Measurements from ENCODE around the gene AUNIP.

AUNIP gene

DNA sequence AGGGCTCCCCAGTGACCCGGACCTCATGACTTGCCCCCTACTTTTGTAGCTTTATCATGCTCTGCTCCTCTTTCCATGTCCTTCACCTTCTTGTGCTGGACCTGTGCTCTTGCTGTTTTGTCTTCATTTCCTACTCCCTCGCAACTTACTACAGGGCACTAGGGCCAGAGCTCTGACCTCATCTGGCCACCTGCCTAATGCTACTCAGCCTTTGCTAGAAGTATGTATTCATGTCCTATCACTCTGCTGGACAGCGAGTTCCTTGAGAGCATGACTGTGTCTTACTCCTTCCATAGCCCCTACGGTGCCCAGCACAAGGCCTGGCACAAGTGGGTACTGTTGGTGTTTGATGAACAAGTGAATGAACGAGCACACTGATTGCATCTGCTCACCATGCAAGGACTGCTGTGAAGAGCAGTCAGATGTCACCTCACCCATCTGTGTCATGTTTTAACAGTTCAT, 37.6 kb downstream of the AUNIP start:
- DNase-seq, result no peak

DNA sequence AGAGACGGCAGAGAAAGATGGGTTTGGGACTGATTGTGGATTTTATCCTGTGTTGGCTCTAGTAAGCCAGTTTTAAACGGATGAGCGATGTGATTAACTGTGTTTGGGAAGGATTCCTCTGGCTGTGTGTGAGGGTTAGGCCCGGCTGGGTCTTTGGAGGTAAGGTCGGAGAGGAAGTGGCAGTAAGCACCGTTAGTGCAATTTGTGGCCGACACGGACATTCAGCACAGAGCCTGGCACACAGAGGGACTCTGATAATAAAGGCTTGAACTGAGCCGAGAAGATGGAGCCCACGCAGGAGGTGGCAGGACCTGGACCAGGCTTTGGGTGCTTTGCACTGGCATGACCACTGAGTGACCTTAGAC, 38.2 kb downstream of the AUNIP start:
- no peak for DNase-seq

DNA sequence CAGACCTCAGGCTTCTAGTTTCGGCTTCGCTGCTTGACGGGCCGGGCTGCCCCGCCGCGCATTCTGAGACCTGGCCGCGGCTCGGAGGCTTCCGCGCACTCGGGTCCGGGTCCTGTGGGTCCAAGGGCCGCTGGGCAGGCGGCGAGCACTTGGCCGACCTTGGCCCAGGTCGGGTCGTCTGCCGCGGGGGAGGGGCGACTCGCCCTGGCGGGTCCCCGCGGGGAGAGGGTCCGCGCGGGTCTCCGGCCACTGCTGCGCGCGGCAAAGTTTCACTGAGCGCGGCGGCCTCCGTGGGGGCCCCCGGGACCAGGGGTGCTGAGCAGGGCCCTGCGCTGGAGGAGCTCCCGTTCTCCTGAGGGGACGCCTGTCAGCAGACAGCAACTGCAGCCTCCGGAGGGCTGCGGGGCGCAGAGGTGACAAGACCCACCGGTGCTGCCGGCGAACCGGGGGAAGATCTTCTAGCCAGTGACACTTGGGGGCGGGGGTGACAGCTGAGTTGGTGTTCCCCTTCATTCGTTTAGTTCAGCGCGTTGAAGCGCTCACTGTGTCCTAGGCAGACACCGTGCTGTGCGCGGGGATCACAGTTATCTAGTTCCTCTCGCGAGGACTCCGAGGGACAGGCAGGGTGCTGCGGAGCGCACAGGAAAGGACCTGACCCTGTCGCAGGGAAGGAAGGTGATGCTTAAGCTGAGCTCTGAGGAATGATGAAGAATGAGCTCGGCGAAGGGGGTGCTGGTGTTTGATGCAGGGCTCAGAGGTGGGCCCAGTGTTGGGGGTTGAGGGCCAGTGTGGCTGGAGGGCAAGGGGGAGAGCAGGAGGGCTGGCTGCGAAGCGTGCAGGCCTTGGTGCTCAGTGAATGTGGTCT, 38.8 kb downstream of the AUNIP start:
- peak; percentile 89 for DNase-seq

DNA sequence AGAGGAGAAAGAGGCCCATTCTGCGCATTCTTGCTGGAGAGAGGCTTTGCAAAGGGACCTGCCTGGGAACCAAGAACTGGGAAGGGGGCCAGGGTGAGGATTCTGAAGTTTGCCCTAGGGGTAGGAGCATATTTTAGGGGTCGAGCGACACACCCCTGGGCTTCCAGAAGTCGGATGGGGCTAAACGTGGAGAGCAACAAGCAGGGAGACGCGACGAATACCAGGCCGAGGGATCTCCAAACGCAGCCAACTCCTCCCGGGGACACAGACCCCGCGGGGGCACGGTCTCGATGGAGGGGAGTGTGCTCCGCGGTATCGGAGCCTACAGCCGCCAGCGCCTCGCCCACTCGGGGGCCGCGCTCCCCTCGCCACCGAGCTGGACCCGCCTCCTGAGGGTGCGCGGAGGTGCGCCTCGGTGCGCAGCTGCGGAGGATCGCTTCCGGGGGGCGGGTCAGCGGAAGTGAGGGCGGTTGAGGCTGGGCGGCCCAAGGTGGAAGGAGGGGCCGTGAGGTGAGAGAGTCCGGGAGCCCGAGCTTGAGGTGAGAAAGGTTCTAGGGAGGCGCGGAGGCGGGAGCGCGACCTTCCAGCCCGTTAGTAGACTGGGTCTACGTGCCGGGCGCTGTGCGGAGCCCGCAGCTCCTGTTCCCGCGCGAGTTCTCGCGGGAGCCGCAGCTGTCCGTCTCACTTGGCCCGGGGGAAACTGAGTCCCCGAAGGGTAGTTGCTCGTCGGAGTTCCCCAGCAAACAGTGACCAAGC, 39.6 kb downstream of the AUNIP start, which contains the start of gene MTFR1L:
Gene MTFR1L, plus strand, starts transcription at position 464 of the 756 bp plus-strand sequence. CDS start 3,151 bp downstream, outside the sequence.
- DNase-seq, result peak; percentile 95

DNA sequence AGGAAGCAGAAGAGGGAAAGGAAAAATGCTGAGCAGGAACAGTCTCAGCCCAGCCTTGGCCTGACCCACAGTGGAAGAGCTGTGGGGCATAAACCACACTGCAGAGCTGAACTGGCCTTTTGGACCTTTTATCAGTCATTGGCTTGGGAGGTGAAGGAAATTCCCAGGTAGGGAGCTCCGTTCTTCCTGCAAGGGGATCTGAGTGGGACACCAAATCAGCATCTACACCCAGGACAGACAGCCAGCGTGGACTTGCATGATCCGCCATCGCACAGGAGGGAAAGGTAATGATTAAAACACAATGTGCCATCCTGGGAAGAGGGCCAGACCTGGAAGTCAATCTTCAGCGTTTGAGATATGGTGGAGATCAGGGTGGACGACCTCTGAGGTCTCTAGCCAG, 40.7 kb downstream of the AUNIP start:
- peak; percentile 50 for DNase-seq

DNA sequence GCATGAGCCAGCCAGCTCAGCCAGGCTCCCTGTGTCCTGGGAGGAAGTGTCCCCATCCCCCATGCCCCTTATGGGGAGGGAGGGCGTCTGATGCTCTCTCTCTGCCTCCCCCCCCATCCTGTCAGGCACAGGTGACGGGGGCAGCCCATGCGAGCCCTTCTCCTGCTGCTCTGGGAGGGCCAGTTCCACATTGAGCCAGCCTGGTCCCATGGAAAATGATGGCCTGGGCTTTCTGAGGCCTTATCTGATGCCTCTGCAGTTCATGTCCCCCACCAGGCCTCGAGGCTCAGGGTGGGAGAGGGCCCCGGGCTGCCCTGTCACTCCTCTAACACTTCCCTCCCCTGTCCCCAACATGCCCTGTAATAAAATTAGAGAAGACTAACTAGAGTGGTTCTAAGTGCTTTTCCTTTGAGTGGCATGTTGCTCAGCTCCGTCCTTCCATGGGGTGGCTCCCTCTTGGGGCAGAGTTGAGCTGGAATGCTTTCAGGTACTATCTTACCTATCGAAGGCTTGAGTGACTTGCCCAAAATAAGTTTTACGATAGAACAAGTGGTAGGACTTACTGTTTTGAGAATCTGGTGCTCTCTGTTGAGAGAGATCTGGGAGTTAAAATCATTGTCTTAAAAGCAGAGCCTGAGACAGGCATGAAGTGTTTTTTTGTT, 41.3 kb downstream of the AUNIP start:
- peak; percentile 81 for DNase-seq

DNA sequence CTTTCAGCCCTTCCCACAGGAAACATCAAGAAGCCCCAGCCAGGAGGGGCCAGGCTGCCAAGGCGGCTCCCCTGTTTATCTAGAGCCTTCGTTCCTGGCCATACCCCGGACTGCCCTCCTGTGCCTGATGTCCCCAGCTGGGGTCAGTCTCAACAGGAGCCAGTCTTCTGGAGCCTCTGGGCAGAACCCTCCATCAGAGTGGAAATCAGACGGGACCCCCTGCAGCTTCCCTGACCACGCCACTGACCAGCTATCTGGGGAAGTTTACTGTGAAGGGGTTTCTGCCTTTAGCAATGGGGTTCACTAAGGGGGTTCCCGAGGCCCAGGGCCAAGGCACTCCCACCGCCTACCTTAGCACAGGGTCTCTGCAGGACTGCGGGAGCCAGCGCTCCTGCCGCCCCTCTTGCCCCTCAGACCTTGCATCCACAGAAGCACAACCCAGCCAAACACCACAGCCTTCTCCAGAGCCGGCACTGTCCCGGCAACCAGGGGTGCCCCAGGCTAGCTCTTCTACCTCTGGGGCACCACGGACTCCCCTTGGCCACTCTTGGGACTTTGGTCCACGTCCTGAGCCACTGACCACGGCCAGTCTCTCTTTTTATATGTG, 43.0 kb downstream of the AUNIP start:
- no peak for DNase-seq

DNA sequence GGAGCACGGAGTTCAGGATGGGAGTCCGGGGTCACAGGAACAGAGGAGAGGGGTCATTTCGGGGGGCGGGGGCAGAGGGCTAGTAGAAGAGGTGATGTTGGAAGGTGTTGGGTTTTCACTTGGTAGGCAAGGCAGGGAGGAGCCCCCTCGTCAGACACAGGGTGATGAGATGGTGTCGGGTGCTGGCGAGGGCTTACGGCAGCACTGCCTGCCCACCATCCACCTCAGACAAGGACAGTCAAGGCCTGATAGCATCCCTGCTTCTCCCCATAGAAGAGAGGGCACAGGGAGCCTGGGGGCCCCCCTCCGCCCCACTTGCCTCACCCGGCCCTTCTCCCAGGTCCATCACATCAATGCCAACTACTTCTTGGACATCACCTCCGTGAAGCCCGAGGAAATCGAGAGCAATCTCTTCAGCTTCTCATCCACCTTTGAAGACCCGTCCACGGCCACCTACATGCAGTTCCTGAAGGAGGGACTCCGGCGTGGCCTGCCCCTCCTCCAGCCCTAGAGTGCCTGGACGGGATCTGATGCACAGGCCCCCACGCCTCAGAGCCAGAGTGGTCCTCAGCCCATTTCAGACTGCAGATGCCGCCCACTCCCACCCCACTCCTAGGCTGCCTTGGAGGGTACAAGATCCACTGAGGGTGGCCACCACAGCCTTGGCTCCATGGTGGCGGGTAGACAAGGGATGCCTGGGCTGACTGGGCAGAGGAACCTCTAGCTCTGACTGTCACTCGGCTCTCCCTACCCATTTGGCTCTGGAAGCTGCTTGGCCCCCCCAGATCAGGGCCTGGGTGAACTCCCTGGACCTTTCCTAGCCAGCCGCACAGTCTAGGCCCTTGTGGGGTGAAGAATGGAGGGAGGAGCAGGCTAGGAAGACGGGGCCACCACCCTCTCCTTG, 43.8 kb downstream of the AUNIP start:
- DNase-seq, result peak; percentile 43

DNA sequence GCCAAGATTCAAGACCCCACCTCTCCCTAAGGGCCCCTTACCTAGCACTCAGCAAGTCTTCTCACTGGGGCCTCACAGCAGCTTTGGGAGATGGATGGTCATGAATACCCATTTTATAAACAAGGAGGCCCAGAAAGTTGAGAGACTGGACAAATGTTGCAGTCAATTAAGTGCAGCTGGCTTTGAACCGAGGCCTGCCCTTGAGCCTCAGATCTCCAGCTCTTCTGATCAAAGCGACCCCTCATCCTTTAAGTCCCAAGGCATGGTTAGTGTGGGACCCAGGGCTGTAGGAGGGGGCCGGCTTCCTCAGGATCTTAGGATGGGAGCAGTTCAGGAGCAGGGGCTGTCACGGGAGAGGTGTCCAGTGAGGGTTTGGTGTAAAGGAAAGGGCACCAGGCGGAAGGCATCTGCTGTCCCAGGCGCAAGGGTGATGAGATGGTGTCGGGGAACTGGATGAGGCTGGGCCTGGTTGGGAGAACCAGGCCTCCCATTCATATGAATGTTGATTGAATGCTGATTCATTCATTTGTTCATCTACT, 44.6 kb downstream of the AUNIP start:
- DNase-seq, result peak; percentile 37

DNA sequence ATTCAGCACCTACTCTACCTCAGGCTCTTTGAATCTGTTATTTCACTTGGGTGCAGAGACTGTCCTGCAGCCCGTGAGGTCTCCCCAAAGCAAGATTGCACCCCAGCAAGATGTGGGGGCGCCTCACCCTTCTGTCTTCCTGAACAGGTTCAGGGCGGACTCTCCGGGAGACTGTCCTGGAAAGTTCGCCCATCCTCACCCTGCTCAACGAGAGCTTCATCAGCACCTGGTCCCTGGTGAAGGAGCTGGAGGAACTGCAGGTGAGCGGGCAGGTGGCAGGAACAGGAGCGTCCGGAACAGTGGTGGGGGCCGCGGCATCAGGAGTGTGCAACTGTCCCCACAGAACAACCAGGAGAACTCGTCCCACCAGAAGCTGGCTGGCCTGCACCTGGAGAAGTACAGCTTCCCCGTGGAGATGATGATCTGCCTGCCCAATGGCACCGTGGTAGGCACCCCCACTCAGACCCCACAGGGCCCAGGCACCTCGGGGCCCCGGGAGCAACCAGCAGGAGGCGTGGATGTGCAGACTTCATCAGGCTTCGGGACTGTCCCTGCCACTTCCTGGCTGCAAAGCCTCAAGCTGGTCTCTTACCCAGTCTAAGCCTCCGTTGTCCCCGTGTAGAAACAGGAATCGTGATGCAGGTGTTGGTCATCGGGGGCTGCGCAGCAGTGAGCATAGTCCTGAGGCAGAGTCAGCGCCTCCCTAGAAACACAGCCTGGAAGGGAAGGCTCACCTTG, 45.4 kb downstream of the AUNIP start:
- peak; percentile 45 for DNase-seq

DNA sequence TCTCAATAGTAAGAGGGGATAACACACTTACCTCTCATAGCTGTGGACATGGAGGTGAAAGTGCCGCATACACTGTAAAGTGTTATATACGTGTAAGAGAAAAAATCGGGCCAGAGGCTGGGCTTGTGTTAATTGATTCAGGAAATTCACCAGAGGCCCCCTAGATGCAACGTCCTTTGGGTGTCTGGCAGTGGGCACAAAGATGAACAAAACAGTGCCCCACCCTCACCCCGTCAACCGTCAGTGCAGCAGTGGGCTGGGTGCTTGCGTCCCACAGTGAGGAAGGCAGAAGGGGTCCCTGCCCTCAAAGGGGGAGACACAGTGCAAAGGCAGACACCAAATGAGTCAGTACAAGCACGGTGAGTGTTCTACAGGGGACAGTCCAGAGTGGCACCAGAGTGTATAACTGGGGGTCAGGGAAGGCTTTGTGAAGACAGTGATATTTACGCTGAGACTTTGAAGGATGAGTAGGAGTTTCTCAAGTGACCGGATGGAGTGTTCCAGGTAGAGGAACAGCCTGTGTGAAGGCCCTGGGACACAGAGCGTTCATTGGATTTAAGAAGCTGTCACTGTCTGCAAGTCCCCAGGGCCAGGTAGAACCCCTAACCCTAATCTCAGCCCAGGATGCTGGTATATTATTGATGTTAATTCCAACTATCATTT, 46.1 kb downstream of the AUNIP start:
- DNase-seq, result no peak

DNA sequence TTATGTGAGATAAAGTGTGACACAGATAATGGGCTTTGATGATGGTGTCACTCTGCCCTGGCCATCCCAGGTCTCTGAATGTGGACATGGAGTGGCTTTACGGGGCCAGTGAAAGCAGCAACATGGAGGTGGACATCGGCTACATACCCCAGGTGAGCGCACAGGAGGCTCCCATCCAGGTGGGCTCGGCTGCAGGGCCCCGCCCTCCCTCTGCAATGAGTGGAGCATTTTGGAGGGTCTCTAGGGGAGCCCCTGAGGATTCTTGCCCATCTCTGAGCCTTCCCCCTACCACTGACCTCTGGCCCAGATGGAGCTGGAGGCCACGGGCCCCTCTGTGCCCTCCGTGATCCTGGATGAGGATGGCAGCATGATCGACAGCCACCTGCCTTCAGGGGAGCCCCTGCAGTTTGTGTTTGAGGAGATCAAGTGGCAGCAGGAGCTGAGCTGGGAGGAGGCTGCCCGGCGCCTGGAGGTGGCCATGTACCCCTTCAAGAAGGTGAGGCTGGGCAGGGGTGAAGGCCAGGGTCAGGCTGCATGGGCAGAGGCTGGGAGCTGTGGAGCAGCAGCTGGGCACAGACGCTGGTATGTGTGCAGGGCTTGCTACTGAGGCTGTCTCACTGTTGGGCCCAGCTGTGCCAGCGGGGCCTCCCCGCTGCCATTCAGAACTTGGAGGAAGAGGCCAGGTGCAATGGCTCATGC, 47.7 kb downstream of the AUNIP start:
- DNase-seq, result no peak

DNA sequence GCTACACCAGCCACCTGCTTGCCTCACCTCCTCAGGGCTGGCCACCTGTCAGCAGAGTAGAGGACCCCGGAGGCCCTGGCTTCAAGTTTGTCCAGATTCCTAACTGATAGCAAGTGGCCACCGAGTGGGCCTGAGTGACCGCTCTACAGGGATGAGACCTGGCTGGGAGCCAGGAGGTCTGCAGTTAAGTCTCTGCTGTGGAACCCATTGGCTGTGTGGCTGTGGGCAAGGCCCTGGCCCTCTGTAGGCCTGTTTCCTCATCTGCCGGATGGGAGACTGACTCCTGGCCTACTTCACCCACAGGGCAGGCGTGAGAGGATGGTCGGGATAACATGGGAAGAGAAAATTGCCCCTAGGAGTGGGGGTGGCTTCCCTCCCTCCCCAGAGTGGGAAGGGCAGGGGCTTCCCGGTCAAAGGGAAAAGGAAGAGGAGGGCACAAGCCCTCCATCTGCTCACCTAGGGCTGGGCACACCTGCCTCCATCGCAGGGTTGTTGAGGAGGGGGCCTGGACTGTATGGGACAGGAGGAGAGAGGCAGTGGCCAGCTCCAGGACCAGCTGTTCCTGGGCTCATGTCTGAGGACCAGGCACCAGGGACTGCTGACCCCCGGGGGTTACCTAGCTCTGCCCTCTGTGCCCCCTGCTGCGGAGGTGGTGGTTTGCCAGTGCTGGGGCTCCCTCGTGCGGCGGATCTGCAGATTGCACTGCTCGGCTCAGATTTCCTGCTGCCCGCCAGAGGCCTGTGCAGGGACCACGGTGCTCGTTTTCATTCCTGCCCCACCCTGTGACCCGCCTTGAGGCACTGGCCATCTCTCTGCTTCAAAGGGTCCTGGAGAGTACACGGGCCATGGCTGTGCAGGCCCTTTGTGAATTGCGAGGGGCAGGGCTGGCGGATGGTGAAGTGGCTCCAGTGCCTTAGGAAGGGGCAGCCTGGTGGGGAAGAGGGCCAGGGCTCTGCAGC, 48.6 kb downstream of the AUNIP start:
- peak; percentile 88 for DNase-seq

DNA sequence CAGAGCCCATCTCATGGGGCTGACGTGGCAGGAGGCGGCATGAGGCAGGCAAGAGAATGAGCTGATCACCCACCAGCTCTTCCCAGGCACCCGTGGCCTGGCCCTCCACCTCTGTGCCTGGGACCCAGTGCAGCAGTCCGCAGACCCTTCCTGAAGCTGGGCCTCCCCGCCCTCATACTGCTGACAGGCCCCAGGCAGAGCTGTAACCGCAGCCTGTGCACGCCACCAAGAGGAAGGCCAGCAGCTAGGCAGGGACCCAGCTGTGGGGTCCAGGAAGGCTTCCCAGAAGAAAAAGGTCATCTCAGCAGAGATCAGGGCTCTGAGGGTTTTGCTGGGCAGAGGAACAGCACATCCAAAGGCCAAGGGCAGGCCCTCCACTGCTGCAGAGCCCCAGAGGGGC, 49.3 kb downstream of the AUNIP start:
- peak; percentile 55 for DNase-seq

DNA sequence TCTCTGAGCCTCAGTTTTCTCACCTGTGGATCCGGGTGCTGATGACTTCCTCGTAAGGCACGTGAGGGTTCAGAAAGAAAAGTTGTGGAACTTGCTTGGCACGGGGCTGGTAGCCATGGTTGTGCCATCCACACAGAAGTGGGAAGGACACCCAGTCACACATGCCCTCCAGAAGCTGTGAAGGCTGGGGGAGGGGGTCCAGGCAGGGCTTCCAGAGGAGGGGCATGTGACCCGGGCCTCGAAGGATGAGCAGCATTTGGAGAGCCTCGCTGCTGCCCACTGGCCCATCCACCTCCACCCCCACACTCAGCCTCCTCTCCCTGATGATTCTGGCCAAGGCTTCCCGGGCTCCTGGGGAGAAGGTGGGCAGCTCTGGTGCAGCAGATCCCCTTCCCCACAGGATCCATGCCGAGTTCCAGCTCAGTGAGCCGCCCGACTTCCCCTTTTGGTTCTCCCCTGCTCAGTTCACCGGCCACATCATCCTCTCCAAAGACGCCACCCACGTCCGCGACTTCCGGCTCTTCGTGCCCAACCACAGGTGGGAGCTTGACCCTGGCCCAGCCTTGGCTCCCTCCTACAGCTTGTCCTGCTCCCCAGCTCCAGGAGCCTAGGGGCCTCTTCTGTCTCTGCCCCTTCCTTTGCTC, 49.9 kb downstream of the AUNIP start:
- peak; percentile 40 for DNase-seq

DNA sequence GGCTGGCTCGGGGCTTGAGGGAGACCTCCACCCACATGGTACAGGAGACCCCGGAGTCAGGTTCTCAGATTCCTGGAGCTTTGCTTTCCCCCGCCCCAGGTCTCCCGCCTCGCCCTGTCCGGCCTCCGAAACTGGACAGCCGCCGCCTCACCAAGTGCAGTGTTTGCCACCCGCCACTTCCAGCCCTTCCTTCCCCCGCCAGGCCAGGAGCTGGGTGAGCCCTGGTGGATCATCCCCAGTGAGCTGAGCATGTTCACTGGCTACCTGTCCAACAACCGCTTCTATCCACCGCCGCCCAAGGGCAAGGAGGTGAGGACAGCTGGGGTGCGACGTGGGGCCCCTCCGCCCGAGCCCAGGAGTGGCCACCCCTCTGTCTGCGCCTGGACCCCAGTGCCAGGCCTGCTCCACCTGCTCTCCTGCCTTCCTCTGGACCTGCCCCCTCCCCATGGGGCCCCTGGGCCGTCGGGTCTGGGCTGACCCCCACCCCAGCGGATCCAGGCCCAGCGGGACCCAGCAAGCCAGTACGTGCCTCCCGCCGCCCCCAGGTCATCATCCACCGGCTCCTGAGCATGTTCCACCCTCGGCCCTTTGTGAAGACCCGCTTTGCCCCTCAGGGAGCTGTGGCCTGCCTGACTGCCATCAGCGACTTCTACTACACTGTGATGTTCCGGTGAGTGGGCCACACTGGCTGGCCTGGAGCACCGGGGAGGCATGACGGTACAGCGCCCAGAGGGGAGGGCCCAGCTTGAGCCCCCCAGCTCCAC, 50.6 kb downstream of the AUNIP start:
- DNase-seq, result peak; percentile 50

All from islet precursor cell (in vitro differentiated cells).